ENCODE data around the gene ATF3. TPM values are rescaled to one million over a fixed set of nuclear protein-coding genes. Genes with fewer than 3 reads are reported as not detected.
"Not testable (repeated sequence)": the region's sequence is repeated elsewhere in the genome, so short reads cannot be mapped to it uniquely, and the experiment has no call there.

Gene ATF3
- total RNA-seq, 1 donor from 2014 or later = 2.7 TPM

DNA sequence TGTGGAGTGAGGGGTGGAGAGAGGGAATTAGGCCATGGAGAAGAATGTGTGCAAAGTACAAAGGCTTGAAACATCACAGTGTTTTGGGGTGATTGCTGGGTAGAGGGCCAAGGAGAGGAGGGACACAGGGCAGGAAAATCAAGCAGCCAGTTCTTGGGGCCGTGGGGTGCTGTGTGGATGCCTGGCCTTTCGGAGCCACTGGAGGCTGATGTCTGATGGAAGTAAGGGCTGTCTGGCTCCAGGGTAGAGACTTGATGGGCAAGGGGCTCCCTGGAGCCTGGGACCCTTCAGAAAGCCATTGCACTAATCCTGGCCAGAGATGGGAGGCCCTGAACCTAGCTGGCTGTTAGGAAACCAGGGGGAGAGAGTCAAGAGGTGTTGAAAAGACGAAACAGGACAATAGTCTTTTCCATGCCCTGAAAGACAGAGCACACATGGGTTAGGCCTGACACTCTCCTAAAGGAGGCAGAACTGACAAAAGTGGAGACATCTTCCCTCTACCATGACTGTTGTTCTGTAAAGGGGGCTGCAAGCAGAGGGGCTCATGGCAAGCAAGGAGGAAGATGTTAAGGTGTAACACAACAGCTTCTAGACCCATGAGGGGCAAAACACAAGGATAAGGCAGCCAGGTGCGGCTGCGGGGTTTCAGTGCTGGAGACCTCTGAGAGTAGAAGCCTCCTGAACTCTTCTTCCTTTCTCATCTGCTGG lies 21.0 kb downstream of the ATF3 start:
- no peak for ATAC-seq

DNA sequence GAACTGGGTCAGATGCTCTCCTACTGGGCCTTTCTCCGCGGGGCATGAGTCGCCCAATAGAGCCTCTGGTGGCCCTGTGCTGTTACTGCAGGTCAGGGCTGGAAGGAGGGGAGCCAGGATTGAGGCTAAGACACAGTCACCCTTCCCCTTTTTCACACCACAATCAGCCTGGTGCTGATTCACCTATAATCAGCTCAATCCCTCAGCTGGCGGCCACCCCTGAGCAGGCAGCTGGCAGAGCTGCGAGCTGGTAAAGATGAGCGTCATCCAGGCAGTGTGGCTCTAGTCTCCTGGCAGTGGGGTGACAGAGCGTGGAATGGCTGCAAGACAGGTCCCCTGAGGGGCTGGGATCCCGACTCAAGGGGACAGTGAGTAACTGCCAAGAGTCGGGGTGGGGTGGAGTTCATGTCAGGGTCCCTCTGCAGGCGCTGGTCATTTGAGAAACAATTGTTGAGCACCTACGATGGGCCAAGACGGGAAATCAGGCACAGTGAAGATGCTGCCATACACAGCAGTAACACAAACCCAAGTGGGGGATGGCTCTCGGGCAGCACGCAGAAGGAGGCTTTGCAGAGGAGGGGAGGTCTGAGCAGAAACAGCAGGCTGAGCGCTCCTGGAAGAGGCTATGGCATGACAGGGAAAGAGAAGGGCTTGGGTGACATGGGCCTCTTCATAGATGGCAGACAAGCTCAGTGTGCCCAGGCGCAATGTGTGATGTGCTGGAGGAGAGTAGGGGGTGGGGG lies 21.8 kb downstream of the ATF3 start:
- peak; percentile 78 for ATAC-seq

- ATAC-seq = peak; percentile 69
Observed at GRCh38 chr1:212633161-212633560, 24.6 kb downstream of the ATF3 start.

DNA sequence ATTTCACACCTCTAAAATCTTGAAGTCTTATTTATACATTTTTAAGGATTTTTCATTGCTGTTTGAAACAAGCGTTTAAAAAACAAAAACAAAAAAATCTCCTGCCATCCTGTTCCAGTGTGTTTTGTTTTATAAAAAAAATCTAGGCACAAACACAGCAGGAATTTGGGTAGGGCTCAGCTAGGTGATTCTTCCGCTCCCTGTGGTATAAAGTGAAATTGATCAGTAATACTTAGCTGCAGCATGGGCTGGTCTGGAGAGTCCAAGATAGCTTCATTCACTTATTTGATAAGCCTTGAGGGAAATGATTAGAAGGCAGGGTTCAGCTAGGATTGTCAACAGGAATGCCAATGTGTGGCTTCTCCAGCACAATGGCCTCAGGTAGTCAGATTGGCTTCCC lies 25.7 kb downstream of the ATF3 start:
- ATAC-seq = no peak

DNA sequence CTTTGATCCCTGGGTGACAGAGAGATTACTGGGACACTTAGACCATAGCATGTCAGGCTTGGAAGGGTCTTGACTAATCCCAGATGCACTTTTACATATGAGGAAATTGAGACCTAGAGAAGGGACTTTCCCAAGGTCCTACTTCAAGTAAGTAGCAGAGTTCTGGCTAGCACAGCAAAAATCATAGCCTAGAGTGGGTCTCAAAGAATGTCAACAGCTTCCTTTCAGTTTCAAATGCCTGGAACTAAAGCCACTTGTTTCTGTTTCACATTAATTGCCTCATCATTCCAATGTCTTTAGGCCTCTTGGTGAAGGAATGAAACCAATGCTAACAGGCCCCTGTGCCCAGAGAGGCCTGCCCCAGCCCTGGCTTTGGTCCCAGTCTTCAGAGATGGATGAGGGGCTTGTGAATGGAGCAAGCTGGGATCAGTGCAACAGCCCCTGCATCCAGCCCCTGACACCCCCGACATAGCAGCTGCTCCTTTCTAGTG lies 26.6 kb downstream of the ATF3 start:
- ATAC-seq = no peak

DNA sequence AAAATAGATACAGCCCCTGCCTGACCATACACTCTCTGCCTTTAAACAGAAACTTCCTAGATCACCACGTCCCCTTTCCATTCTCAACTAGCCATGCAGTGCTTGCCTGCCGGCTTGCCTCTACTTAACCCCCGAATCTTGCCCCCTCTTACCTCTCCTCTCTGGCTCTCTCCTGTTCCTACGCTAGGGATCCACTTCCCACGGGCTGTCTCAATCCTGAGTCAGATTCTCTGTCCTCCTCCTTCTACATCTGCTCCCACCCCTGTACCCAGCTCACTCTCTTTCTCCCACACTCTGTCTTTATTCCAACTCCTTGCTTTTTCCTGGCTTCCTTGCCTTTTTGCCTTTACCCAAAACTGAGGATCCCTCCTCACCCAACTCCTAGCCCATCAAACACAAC lies 29.3 kb downstream of the ATF3 start:
- ATAC-seq = no peak

DNA sequence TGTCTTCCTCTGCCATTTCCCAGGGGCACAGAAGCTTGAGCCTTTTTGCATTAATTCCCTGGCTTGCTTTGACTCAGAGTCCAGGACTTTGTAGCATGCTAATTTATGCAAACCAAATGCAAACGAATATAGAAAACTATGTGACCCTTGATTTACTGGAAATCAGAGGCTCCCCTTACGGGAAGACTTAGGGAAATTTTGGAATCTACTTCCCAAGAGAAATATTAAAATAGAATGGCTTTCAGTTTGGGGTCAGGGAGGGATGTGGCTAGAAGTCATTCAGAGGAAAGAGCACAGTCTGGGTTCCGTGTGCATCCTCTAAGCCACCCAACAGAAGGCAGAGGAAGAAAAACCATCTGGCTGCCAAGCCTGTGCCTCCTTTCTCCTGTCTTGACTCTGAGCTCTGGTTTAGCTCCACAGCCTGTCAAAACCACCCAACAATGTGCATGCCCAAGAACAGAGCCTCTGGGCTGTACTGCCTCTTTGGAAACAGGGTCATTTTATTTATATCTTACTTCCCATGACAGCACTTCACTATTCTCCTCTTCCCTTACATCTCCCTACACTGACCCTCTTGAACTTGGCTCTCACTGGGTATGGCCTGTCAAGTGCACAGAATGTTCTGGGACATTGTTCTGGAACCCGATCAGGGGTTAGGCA lies 30.1 kb downstream of the ATF3 start:
- ATAC-seq = no peak

- ATAC-seq = not testable (repeated sequence)
Observed at GRCh38 chr1:212639524-212639923, 31.0 kb downstream of the ATF3 start.

- ATAC-seq = no peak
Observed at GRCh38 chr1:212640223-212640878, 31.8 kb downstream of the ATF3 start.

- ATAC-seq = no peak
Observed at GRCh38 chr1:212641956-212642355, 33.4 kb downstream of the ATF3 start.

GRCh38 chr1:212643877-212644276 lies 35.3 kb downstream of the ATF3 start:
- ATAC-seq = no peak

DNA sequence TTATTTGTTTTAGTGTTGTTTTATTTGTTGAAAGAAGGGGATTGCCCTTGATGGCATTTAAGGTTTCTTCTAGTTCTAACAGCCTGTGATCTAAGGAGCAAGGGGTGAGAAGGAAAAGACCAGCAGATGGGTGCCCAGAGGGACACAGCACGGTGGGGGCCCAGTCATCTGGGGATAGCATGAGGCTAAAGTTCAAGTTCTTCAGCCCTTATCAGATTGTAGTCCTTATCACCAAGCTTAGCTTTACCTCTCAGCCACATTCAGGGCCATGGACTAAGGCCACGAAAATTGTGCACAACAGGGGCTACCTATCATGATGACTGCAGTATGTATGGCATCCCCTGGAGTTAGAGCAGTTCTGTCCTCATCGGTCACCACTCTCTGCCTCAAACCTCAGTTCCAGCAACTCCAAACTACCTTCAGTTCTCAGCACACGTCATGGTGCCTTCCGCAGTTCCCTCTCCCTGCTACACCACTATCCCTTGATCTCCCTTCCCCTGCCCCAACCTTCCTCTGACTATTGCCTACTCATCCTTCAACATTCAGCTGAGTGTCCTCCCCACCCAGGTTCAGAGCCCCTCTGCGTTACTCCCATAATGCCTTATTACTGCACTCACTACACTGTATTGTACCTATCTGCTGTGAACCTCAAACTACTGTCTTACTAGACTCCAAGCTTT lies 36.4 kb downstream of the ATF3 start:
- no peak for ATAC-seq

- ATAC-seq = no peak
Observed at GRCh38 chr1:212645546-212646543, 37.3 kb downstream of the ATF3 start.

GRCh38 chr1:212646588-212646987 lies 38.0 kb downstream of the ATF3 start:
- no peak for ATAC-seq

GRCh38 chr1:212647004-212647403 lies 38.4 kb downstream of the ATF3 start:
- no peak for ATAC-seq

GRCh38 chr1:212648431-212648830 lies 39.9 kb downstream of the ATF3 start:
- ATAC-seq = no peak

- no peak for ATAC-seq
Observed at GRCh38 chr1:212649020-212649419, 40.5 kb downstream of the ATF3 start.

GRCh38 chr1:212650228-212650627 lies 41.7 kb downstream of the ATF3 start:
- ATAC-seq = no peak

- no peak for ATAC-seq
Observed at GRCh38 chr1:212651521-212651920, 43.0 kb downstream of the ATF3 start.

GRCh38 chr1:212651977-212652376 lies 43.4 kb downstream of the ATF3 start:
- no peak for ATAC-seq

DNA sequence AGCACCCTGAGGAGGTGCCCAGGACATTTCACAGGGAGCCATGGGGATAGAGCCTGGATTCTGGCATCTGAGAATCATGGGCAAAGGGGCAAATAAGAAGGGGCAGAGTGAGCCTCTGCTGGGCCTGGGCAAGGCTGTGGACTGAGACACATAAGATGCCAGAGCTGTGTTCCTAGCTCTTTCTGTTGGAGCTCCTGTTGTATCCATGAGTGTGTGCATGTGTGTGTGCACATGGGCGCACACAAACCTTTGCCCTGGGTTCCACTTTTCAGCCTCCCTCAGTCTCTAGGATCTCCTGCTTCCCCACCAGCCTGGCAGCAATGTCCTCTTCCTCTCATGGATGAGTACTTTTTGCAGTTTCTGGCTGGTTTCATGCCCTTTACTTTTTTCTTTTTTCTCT lies 44.0 kb downstream of the ATF3 start:
- ATAC-seq = no peak
